AG09319 (cell line): Measurements from ENCODE around the gene BCO2.
"Not testable (repeated sequence)": the region's sequence is repeated elsewhere in the genome, so short reads cannot be mapped to it uniquely, and the experiment has no call there.

Experiments
- DNase-seq: peaks from one replicate; pipeline ENCODE4 v3.0.0-alpha.2; 2010; ENCODE audit warnings: low read depth; ENCODE audit errors: extremely low read depth
- TF ChIP-seq, protein P1 (sequence below): IDR thresholded peaks from 2 replicates; pipeline ENCODE4 v1.5.1; 2011; ENCODE audit warnings: low read depth, mild to moderate bottlenecking, inconsistent platforms, low read length, moderate library complexity

The BCO2 gene

DNA sequence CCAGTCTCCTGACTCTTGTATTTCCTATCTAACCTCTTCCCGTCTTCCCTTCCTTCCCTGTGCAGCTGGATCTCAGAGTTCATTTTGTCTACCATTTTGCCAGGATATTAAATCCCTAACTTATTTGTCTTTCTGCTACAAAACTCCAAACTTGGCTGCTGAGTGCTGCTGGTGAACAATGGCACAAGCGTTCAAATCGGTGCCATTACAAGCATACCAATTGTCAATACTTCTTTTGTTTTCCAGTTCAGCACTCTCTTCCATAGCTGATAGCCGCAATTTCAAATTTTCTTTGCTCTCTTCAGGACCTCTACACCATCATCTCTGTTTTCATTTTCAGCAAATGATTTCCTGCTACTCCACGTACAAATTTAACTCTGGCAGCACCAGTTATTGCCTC, 24.8 kb upstream of the BCO2 start:
- DNase-seq = no peak
- TF ChIP-seq, protein P1, sequence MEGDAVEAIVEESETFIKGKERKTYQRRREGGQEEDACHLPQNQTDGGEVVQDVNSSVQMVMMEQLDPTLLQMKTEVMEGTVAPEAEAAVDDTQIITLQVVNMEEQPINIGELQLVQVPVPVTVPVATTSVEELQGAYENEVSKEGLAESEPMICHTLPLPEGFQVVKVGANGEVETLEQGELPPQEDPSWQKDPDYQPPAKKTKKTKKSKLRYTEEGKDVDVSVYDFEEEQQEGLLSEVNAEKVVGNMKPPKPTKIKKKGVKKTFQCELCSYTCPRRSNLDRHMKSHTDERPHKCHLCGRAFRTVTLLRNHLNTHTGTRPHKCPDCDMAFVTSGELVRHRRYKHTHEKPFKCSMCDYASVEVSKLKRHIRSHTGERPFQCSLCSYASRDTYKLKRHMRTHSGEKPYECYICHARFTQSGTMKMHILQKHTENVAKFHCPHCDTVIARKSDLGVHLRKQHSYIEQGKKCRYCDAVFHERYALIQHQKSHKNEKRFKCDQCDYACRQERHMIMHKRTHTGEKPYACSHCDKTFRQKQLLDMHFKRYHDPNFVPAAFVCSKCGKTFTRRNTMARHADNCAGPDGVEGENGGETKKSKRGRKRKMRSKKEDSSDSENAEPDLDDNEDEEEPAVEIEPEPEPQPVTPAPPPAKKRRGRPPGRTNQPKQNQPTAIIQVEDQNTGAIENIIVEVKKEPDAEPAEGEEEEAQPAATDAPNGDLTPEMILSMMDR = no peak

GRCh38 chr11:112156153-112156955, 19.0 kb upstream of the BCO2 start:
- no peak for DNase-seq
- TF ChIP-seq, protein P1 = no peak

DNA sequence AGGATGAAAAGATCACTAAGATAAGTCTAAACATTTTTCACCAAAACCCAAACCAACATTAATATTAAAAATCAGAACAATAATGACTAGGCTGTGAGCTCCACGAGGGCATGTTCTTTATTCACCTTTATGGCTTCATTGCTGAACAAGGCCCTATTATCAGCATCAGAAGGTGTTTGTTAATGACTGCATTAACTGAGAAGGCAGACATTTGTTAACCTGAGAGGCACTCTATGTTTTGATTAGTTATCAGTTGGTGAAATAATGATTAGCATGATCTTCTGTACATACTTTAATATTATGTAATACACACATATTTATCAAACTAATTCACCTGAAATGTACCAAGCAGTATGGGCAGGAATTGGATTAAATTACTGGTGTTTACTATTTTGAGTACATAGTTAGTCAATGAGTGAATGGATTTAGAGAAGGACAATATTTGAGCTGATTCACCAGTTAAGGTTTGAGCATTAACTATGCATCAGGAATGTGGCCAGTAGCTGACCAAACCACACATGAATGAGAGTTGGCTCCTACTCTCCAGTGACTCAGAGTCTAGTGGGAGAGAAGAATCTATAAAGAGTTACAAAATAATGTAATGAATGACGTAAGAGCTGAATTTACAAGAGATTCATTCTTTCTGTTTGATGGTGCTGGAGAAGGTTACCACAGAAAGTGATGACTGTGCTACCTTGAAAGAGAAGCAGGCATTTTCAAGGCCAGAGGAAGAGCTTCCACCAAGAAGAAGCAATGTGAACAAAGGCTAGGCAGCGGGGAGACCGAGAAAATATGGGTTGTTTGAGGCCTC, 18.2 kb upstream of the BCO2 start:
- DNase-seq = peak; percentile 90
- TF ChIP-seq, protein P1 = no peak

GRCh38 chr11:112159098-112160065, 15.9 kb upstream of the BCO2 start:
- TF ChIP-seq, protein P1 = no peak
- no peak for DNase-seq

DNA sequence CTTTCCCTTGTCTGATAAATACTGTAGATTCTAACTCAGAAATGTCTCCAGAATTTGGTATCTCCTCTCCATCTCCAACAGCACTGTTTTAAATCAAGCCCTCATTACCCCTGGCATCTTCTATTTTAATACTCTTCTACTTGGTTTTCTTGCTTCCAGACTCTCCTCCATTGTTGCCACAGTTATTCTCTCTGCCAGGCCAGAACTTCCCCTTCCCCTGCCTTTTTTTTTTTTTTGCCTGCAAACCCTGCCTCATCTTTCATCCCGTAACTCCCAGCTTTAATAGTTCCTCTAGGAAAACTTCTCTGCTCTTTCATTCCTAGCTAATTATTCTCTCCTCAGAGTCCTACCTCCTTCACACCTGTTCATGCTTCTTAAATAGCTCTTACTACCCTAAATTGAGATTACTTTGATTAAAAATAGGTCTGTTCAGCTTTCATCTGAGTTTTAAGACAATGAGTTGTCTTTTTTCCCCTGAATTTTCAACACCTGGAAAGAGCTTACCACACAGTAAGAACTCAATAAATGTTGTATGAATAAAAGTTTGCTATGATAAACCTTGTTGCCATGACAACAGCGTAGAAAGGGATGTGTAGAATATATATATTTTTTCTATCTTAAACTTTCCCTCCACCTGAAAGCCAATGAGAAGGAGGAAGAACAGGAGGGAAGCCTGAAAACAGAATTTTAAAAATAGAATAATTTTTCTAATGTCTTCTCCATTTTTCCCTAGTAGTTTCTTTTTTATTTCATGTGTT, 15.0 kb upstream of the BCO2 start:
- DNase-seq = no peak
- TF ChIP-seq, protein P1 = no peak

- DNase-seq = no peak
- TF ChIP-seq, protein P1 = no peak
Measured at GRCh38 chr11:112161012-112161411, 14.3 kb upstream of the BCO2 start.

DNA sequence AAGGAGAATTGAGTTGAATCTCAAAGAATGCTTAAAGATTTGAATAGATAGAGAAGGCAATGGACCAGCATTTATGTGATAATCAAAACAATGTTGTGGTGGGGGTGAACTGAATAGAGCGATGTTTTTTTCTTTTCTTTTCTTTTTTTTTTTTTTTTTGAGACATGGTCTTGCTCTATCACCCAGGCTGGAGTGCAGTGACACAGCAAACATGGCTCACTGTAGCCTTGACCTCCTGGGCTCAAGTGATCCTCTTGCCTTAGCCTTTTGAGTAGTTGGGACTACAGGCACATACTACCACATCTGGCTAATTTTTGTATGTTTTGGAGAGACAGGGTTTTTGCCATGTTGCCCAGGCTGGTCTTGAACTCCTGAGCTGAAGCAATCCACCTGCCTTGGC, 13.1 kb upstream of the BCO2 start:
- DNase-seq = not testable (repeated sequence)
